HepG2 (cell line): ENCODE measurements around the gene PITHD1. TPM values are rescaled to one million over a fixed set of nuclear protein-coding genes. Genes with fewer than 3 reads are reported as not detected.

Experiments
- ELF1 ChIP-seq: sonication (generic); formaldehyde crosslinking; IDR thresholded peaks from 2 replicates; pipeline ENCODE4 v1.4.0; 2020; ENCODE audit warnings: missing genetic modification reagents
- KLF6 ChIP-seq: IDR thresholded peaks from 2 replicates; pipeline ENCODE4 v1.8.0; 2016; ENCODE audit warnings: missing biosample characterization, missing genetic modification reagents
- KMT2A ChIP-seq: sonication (generic); formaldehyde crosslinking; IDR thresholded peaks from 2 replicates; pipeline ENCODE4 v1.4.0; 2020; ENCODE audit warnings: missing genetic modification reagents
- LCORL ChIP-seq, 2 experiments: fragments of 450-650 bp in 1 of 2; sonication (generic) in 1 of 2; formaldehyde crosslinking in 1 of 2; IDR thresholded peaks; 2 replicates each; pipeline versions ENCODE4 v1.5.0 to v1.6.1; 2017 to 2020; ENCODE audit warnings: antibody characterized with exemption in 1 of 2, missing genetic modification reagents in 1 of 2
- MED8 ChIP-seq: sonication (generic); formaldehyde crosslinking; IDR thresholded peaks from 2 replicates; pipeline ENCODE4 v1.8.1; 2023; ENCODE audit warnings: mild to moderate bottlenecking, missing genetic modification reagents; ENCODE audit not compliant: insufficient replicate concordance
- SMARCC2 ChIP-seq: fragments of 450-650 bp; IDR thresholded peaks from 2 replicates; pipeline ENCODE4 v1.6.1; 2017; ENCODE audit warnings: antibody characterized with exemption, mild to moderate bottlenecking
- SPEN ChIP-seq: sonication (generic); formaldehyde crosslinking; IDR thresholded peaks from 2 replicates; pipeline ENCODE4 v1.5.1; 2020; ENCODE audit warnings: low read depth, mild to moderate bottlenecking, missing genetic modification reagents
- ZNF24 ChIP-seq: fragments of 450-650 bp; IDR thresholded peaks from 2 replicates; pipeline ENCODE4 v1.6.1; 2017; ENCODE audit warnings: antibody characterized with exemption, mild to moderate bottlenecking
- ZNF562 ChIP-seq: sonication (generic); formaldehyde crosslinking; IDR thresholded peaks from 2 replicates; pipeline ENCODE4 v1.8.0; 2022; ENCODE audit warnings: missing genetic modification reagents, borderline replicate concordance
- ZNF614 ChIP-seq: IDR thresholded peaks from 2 replicates; pipeline ENCODE4 v1.6.1; 2018; ENCODE audit warnings: missing biosample characterization, missing genetic modification reagents, inconsistent platforms, borderline replicate concordance
- polyA plus RNA-seq, 8 experiments: library from polyadenylated mRNA; depleted of rRNA in 3 of 8; stranded (reverse) in 7 of 8; unstranded in 1 of 8; fragments of >200 nt; fragmentation: Illumina TruSeq in 4 of 8; extraction: Trizol in 4 of 8; gene quantifications; 2 replicates each; pipeline versions ENCODE4 v1.2.1 to v1.2.3, GENCODE V29; 2011 to 2016; ENCODE audit warnings: low read depth in 4 of 8, missing spikeins in 1 of 8, mixed read lengths in 1 of 8; ENCODE audit not compliant: insufficient read depth in 1 of 8
- total RNA-seq, 5 experiments: library from RNA; depleted of rRNA; stranded (reverse); fragments of >200 nt; fragmentation: Illumina TruSeq; extraction: Trizol; gene quantifications; 2 replicates each; pipeline ENCODE4 v1.2.3, GENCODE V29; 2016; ENCODE audit warnings: low read depth in 1 of 5
- TF ChIP-seq, protein P1 (sequence below): sonication (generic); formaldehyde crosslinking; IDR thresholded peaks from 2 replicates; pipeline ENCODE4 v1.5.0; 2020; ENCODE audit warnings: mild to moderate bottlenecking, missing genetic modification reagents, borderline replicate concordance
- TF ChIP-seq, protein P2 (sequence below): sonication (generic); formaldehyde crosslinking; IDR thresholded peaks from one replicate; pipeline ENCODE4 v1.5.1; 2020; ENCODE audit warnings: mild to moderate bottlenecking, missing genetic modification reagents; ENCODE audit errors: not compliant biosample characterization

The PITHD1 gene
- total and polyA plus RNA-seq, 2 of the 13 experiments (the other 11 are each of a cell fraction or from before 2014, with no cell fraction given) = 28.0 to 37.3 TPM

DNA sequence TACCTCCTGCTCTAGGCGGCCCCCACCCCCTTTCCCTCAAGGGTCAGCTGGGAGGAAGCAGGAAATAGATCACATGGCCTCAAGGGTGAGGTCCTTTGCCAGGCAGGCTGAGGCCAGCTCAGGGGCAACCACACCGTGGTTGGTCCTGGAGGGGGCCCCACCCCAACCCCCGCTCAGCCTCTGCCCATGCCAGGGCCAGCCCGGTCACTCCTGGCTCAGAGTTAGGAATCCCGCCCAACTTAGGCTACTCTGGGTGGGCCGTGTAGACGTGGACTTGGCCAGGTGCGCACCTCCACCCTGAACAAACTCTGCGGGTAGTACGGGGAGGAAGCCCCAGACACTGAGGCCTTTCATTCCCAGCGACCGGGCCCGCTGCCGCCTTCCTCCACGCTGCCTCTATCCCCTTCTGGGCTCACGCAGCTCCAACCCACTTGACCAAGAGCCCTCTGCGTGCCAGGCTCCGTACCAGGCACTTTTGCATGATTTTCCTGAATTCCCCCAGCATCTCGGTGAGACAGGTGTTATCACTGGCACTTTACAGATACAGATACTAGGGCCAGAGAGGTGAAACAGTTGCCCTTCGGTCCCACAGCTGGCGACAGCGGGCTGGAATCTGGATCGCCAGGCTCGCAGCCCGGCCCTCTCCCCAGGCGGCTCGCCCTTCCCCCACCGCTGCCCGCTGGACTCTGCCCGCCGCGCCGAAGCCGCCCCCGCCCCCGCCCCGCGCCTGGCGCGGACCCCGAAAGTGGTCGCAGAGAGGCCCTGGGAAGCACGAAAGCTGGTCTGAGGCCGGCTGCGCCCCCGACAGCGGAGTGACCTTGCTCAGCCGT, 21.6 kb downstream of the PITHD1 start (continued):
- TF ChIP-seq, protein P1, sequence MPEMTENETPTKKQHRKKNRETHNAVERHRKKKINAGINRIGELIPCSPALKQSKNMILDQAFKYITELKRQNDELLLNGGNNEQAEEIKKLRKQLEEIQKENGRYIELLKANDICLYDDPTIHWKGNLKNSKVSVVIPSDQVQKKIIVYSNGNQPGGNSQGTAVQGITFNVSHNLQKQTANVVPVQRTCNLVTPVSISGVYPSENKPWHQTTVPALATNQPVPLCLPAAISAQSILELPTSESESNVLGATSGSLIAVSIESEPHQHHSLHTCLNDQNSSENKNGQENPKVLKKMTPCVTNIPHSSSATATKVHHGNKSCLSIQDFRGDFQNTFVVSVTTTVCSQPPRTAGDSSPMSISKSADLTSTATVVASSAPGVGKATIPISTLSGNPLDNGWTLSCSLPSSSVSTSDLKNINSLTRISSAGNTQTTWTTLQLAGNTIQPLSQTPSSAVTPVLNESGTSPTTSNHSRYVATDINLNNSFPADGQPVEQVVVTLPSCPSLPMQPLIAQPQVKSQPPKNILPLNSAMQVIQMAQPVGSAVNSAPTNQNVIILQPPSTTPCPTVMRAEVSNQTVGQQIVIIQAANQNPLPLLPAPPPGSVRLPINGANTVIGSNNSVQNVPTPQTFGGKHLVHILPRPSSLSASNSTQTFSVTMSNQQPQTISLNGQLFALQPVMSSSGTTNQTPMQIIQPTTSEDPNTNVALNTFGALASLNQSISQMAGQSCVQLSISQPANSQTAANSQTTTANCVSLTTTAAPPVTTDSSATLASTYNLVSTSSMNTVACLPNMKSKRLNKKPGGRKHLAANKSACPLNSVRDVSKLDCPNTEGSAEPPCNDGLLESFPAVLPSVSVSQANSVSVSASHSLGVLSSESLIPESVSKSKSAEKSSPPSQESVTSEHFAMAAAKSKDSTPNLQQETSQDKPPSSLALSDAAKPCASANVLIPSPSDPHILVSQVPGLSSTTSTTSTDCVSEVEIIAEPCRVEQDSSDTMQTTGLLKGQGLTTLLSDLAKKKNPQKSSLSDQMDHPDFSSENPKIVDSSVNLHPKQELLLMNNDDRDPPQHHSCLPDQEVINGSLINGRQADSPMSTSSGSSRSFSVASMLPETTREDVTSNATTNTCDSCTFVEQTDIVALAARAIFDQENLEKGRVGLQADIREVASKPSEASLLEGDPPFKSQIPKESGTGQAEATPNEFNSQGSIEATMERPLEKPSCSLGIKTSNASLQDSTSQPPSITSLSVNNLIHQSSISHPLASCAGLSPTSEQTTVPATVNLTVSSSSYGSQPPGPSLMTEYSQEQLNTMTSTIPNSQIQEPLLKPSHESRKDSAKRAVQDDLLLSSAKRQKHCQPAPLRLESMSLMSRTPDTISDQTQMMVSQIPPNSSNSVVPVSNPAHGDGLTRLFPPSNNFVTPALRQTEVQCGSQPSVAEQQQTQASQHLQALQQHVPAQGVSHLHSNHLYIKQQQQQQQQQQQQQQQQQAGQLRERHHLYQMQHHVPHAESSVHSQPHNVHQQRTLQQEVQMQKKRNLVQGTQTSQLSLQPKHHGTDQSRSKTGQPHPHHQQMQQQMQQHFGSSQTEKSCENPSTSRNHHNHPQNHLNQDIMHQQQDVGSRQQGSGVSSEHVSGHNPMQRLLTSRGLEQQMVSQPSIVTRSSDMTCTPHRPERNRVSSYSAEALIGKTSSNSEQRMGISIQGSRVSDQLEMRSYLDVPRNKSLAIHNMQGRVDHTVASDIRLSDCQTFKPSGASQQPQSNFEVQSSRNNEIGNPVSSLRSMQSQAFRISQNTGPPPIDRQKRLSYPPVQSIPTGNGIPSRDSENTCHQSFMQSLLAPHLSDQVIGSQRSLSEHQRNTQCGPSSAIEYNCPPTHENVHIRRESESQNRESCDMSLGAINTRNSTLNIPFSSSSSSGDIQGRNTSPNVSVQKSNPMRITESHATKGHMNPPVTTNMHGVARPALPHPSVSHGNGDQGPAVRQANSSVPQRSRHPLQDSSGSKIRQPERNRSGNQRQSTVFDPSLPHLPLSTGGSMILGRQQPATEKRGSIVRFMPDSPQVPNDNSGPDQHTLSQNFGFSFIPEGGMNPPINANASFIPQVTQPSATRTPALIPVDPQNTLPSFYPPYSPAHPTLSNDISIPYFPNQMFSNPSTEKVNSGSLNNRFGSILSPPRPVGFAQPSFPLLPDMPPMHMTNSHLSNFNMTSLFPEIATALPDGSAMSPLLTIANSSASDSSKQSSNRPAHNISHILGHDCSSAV (CRISPR knock-in tag) = no peak
- TF ChIP-seq KMT2A (peak; percentile 1; the same call in 1 of the 2 replicates), LCORL (IDR thresholded peaks at IDR 0.05) (no peak), LCORL (CRISPR knock-in tag; IDR thresholded peaks at IDR 0.05) (peak; percentile 59; the same call in 1 of the 2 replicates), ZNF562 (no peak; the same call in 1 of the 2 replicates), SMARCC2 (no peak), ZNF614 (no peak; the same call in 1 of the 2 replicates), ELF1 (CRISPR knock-in tag) (peak; percentile 76), KLF6 (CRISPR knock-in tag) (no peak), ZNF24 (no peak), MED8 (CRISPR knock-in tag) (no peak), SPEN (CRISPR knock-in tag) (no peak; the same call in 1 of the 2 replicates)
- TF ChIP-seq, protein P2, sequence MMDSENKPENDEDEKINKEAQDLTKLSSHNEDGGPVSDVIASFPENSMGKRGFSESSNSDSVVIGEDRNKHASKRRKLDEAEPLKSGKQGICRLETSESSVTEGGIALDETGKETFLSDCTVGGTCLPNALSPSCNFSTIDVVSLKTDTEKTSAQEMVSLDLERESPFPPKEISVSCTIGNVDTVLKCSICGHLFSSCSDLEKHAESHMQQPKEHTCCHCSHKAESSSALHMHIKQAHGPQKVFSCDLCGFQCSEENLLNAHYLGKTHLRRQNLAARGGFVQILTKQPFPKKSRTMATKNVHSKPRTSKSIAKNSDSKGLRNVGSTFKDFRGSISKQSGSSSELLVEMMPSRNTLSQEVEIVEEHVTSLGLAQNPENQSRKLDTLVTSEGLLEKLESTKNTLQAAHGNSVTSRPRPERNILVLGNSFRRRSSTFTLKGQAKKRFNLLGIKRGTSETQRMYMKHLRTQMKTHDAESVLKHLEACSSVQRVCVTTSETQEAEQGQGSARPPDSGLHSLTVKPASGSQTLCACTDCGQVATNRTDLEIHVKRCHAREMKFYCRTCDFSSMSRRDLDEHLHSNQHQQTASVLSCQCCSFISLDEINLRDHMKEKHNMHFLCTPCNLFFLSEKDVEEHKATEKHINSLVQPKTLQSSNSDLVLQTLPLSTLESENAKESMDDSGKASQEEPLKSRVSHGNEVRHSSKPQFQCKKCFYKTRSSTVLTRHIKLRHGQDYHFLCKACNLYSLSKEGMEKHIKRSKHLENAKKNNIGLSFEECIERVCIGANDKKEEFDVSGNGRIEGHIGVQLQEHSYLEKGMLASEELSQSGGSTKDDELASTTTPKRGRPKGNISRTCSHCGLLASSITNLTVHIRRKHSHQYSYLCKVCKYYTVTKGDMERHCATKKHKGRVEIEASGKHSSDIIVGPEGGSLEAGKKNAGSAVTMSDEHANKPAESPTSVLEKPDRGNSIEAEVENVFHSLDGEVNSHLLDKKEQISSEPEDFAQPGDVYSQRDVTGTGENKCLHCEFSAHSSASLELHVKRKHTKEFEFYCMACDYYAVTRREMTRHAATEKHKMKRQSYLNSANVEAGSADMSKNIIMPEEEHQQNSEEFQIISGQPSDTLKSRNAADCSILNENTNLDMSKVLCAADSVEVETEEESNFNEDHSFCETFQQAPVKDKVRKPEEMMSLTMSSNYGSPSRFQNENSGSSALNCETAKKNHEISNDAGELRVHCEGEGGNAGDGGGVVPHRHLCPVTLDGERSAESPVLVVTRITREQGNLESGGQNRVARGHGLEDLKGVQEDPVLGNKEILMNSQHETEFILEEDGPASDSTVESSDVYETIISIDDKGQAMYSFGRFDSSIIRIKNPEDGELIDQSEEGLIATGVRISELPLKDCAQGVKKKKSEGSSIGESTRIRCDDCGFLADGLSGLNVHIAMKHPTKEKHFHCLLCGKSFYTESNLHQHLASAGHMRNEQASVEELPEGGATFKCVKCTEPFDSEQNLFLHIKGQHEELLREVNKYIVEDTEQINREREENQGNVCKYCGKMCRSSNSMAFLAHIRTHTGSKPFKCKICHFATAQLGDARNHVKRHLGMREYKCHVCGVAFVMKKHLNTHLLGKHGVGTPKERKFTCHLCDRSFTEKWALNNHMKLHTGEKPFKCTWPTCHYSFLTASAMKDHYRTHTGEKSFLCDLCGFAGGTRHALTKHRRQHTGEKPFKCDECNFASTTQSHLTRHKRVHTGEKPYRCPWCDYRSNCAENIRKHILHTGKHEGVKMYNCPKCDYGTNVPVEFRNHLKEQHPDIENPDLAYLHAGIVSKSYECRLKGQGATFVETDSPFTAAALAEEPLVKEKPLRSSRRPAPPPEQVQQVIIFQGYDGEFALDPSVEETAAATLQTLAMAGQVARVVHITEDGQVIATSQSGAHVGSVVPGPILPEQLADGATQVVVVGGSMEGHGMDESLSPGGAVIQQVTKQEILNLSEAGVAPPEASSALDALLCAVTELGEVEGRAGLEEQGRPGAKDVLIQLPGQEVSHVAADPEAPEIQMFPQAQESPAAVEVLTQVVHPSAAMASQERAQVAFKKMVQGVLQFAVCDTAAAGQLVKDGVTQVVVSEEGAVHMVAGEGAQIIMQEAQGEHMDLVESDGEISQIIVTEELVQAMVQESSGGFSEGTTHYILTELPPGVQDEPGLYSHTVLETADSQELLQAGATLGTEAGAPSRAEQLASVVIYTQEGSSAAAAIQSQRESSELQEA (CRISPR knock-in tag) = no peak
